ENCODE data around the gene SGPP1.
"Not testable (repeated sequence)": the region's sequence is repeated elsewhere in the genome, so short reads cannot be mapped to it uniquely, and the experiment has no call there.

Gene SGPP1

GRCh38 chr14:63725786-63726460 is 1.9 kb downstream of the SGPP1 start:
- DNase-seq = no peak

- DNase-seq = no peak
Observed at GRCh38 chr14:63717702-63718101, 10.2 kb downstream of the SGPP1 start.

GRCh38 chr14:63715360-63715759 is 12.5 kb downstream of the SGPP1 start:
- DNase-seq = no peak

GRCh38 chr14:63713764-63714163 is 14.1 kb downstream of the SGPP1 start:
- no peak for DNase-seq

GRCh38 chr14:63713058-63713457 is 14.8 kb downstream of the SGPP1 start:
- DNase-seq = no peak

GRCh38 chr14:63712123-63712522 is 15.7 kb downstream of the SGPP1 start:
- no peak for DNase-seq

DNA sequence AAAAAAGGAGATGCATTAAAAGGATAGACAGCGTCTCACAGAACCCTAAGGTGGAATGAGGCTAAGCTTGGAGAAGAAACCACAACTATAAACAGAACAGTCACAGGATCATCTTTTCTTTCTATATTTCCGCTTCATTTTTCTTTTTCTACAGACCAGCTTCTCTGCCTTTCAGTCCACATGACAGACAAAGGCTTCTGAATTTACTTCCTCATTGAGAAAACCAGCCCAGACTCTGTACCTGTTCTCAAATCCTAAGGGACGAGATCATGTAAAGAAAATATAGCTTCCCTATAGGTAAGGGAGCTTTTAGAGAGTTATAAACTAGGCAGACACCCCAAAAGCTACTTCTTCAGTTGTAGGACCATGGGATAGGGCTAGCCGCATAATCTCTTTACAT is 17.4 kb downstream of the SGPP1 start:
- DNase-seq = no peak

DNA sequence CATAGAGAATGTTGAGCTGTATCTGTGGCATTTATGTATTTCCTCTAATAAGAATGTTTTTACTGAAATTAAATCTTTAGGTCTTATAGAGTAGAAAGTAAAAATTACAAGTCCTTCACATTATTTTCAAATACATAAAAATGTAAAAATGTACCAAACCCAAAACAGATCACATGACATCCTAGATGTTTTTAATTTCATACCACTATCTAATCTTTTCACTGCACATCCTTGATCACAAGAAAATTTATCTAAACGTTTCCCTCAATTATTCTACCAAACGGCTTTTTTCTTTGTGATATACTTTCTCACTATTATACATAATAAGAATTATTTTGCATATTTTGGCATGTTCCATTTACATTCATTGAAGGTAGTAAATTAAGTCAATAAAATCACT is 18.3 kb downstream of the SGPP1 start:
- DNase-seq = no peak

DNA sequence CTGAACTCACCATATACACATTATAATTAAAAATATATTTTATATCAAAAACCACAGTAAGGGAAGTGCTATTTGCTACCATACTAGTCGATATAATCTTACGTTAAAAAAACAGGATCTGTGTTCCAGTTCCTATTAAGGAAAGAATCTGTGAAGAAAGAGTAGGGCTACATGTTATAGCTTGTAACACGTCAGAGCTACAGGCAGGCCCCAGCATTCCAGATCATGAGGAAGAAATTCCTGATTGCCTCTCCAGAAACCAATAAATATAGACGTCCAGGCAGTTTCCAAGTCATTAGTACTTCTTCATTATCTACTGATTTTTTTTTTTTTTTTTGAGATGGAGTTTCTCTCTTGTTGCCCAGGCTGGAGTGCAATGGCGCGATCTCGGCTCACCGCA is 20.6 kb downstream of the SGPP1 start:
- no peak for DNase-seq

- DNase-seq = no peak
Observed at GRCh38 chr14:63705561-63706070, 22.2 kb downstream of the SGPP1 start.

DNA sequence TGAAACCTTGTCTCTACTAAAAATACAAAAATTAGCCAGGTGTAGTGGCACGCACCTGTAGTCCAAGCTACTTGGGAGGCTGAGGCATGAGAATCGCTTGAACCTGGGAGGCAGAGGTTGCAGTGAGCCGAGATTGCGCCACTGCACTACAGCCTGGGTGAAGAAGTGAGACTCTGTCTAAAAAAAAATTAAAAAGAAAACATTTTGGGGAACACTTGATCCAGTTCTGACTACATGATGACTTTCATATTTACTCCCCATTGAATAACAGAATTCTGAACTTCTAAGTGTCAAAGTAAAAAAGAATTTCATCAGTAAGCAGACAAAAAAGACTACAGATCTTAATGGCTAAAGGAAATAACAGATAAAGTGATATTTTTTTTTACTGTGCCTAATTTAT is 25.3 kb downstream of the SGPP1 start:
- DNase-seq = not testable (repeated sequence)

- no peak for DNase-seq
Observed at GRCh38 chr14:63701606-63702299, 26.1 kb downstream of the SGPP1 start.

DNA sequence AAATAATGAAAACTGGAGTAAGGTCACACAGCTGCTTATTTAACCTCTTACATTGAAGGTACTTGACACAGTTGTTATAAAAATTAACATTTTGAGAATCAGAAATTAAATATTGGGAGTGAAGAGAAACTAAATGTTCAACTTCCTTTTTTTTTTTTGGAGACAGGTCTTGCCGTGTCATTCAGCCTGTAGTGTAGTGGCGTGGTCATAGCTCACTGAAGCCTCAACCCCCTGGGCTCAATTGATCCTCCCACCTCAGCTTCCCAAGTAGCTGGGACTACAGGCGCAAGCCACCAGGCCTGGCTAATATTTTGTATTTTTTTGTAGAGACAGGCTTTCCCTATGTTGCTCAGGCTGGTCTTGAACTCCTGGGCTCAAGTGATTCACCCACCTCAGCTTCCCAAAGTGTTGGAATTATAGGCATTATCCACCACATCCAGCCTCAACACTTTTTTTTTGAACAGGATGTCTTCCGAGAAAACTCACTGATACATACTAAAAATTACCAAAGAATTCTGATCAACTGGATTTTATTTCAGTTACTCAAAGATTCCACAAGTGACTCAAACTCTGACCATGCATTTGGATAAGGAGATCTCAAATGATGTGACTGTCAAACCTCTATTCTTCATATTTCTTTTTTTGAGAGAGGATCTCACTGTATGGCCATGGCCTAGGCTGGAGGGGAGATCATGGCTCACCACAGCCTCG is 35.4 kb downstream of the SGPP1 start:
- DNase-seq = no peak

DNA sequence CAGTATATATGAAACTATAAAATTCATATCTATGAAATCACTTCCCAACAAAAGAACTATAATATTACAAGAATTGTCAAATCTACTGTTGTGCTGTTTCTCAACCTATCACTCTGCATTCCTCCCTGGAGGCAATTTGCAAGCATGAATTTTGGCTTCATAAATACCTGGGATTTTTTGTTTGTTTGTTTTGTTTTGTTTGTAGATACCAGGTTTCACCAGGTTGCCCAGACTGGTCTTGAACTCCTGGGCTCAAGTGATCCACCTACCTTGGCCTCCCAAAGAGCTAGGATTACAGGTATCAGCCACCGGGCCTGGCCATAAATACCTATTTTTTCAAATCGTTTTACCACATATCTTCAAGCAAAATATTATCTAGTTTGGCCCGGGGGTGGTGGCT is 38.7 kb downstream of the SGPP1 start:
- DNase-seq = no peak

DNA sequence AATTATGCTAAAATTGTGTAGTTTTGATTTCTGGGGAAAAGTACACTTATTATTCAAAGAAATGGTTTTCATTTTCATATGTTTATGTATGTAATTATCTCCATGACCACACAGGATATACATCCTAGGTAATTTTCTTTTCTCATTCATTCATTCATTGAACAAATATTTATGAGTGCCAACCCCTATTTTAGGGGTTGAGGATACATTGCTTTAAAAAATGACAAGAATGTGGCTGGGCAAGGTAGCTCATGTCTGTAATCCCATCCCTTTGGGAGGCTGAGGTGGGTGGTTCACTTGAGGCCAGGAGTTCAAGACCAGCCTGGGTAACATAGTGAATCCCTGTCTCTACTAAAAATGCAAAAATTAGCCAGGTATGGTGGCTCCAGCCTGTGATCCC is 40.9 kb downstream of the SGPP1 start:
- no peak for DNase-seq

GRCh38 chr14:63685401-63685800 is 42.5 kb downstream of the SGPP1 start:
- no peak for DNase-seq

DNA sequence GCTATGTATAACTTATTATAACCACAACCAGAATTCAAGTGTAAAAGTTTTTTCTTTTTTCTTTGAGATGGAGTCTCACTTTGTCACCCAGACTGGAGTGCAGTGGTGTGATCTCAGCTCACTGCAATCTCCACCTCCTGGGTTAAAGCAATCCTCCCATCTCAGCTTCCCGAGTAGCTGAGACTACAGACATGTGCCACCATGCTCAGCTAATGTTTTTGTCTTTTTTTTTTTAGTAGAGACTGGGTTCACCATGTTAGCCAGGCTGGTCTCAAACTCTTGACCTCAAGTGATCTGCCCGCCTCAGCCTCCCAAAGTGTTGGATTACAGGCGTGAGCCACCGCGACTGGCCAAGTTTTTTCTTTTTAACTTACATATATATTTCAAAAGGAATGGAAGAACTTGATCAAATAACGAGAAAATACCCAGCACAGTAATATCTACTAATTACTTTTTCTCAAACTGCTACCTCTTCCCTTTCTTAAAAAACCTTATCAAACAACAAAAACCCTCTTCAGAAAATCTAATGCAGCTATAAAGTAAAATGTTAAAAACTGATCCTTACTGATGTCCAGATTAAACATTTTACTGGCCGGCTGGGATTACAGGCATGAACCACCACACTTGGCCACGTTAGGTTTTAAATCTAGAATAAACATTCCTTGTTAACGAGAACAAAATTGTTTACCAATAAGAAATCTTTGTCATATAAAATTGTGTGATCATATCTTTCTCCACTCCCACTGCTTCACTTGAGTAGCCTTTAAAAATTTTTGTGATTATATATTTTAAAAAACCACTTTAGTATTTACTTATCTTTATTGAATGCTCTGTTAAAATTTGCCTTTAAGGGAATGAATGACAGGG is 44.9 kb downstream of the SGPP1 start:
- no peak for DNase-seq

DNA sequence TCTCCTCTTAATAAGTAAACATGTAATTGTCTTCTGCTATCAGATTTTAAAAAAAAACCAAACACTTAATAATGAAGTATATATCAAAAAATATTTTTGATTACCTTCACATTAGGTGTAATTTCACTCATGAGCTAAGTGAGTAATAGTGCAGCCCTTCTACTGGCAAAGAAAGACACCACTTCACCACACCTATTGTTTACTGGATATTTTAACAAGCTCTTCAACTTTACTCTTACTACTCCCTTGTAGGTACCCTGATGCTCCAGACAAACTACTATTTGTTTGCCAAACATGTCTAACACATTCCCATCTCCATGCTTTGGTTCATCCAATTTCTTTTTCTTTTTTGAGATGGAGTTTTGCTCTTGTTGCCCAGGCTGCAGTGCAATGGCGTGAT is 49.3 kb downstream of the SGPP1 start:
- no peak for DNase-seq

DNA sequence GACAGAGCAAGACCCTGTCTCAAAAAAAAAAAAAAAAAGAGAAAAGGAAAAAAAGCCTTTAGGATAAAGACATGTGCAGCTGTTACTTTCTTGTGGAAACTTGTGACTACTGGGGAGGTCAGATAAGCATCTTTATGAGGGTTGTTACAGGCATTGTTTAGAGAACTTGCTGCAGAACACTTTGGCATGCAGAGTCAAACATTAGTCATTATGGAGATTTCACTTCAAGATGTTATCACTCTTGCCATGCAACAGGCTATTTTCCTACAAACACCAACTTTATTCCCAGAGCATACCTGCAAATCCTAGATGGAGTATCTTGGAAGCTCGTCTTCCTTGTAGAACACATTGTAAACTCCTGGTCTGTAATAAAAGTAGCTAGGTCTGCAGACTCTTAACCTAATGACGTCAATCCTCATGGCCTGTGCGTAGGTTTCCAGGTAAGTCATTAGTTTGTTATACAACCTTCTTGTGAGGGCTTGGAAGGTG is 49.9 kb downstream of the SGPP1 start:
- DNase-seq = peak; percentile 52

DNA sequence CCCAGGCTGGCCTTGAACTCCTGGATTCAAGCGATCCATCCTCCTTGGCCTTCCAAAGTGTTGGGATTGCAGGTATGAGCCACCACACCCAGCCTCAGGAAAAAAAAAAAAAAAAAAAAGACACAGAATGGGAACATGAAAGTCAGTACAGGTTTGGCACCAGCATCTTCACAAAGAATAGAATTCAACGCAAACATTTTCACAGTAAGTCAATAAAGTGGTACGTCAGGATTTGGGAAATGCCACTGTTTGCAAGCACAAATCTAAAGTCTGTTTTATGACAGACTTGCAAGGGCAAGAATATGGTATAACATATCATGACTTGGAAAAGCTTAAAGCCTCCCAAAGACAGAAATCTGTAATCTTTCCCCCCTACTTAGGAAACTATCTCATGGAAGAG is 51.2 kb downstream of the SGPP1 start:
- no peak for DNase-seq

DNA sequence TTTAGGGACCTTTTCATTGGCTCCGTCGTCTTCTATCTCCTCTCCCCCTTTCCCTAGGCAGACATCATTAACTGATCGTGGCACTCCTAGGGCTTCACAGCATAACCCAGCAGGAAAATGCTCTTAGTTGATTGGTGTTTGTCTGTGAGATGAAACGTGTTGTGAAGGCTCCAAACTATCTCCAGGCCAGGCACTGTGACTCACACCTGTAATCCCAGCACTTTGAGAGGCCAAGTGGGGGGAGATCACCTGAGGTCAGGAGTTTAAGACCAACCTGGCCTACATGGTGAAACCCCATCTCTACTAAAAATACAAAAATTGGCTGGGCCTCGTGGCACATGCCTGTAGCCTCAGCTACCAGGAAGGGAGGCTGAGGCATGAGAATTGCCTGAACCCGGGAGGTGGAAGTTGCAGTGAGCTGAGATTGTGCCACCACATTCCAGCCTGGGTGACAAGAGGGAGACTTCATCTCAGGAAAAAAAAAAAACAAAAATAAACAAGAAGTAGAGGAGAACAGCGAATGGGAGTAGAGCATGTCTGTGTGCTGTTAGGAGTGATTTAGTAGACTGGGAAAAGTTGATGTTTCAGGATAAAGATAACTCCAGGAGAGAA is 53.9 kb downstream of the SGPP1 start:
- no peak for DNase-seq

- no peak for DNase-seq
Observed at GRCh38 chr14:63673255-63673654, 54.6 kb downstream of the SGPP1 start.
